KMS-11 (cell line): Measurements from ENCODE around the gene MTTP.

Experiments used
- H2AFZ ChIP-seq: fragments of 200-600 bp; sonication (generic); 2 replicates; pipeline ENCODE4 v1.6.1; 2016; ENCODE audit warnings: antibody characterized with exemption, mixed run types, low read depth
- H3K27ac ChIP-seq: fragments of 200-600 bp; sonication (generic); 2 replicates; pipeline ENCODE4 v1.6.1; 2016; ENCODE audit warnings: mild to moderate bottlenecking, mixed run types
- H3K27me3 ChIP-seq: fragments of 200-600 bp; sonication (generic); 2 replicates; pipeline ENCODE4 v1.6.1; 2017; ENCODE audit warnings: mild to moderate bottlenecking, low read depth, mixed run types, moderate library complexity; ENCODE audit not compliant: insufficient read depth
- H3K36me3 ChIP-seq: fragments of 200-600 bp; sonication (generic); 2 replicates; pipeline ENCODE4 v1.6.1; 2017; ENCODE audit warnings: mild to moderate bottlenecking, mixed run types; ENCODE audit not compliant: insufficient read depth
- H3K4me1 ChIP-seq: fragments of 200-600 bp; sonication (generic); 2 replicates; pipeline ENCODE4 v1.6.1; 2016; ENCODE audit warnings: mild to moderate bottlenecking, low read depth, mixed run types; ENCODE audit not compliant: poor library complexity, severe bottlenecking
- H3K4me2 ChIP-seq: fragments of 200-600 bp; sonication (generic); 2 replicates; pipeline ENCODE4 v1.7.0; 2016; ENCODE audit warnings: mild to moderate bottlenecking, mixed run types
- H3K4me3 ChIP-seq: fragments of 200-600 bp; sonication (generic); IDR thresholded peaks from 2 replicates; pipeline ENCODE4 v1.6.1; 2017; ENCODE audit warnings: low read depth, low read length, mixed read lengths; ENCODE audit not compliant: insufficient read depth
- H3K79me2 ChIP-seq: fragments of 200-600 bp; sonication (generic); 2 replicates; pipeline ENCODE4 v1.6.1; 2016; ENCODE audit warnings: low read depth, mixed run types; ENCODE audit not compliant: insufficient read depth
- H3K9ac ChIP-seq: fragments of 200-600 bp; sonication (generic); 2 replicates; pipeline ENCODE4 v1.6.1; 2016; ENCODE audit warnings: mild to moderate bottlenecking, mixed run types
- H4K20me1 ChIP-seq: fragments of 200-600 bp; sonication (generic); 2 replicates; pipeline ENCODE4 v1.6.1; 2016; ENCODE audit warnings: mild to moderate bottlenecking, mixed run types; ENCODE audit not compliant: insufficient read depth
- CTCF ChIP-seq: fragments of 200-600 bp; sonication (generic); conservative IDR thresholded peaks from 2 replicates; pipeline ENCODE4 v1.6.1; 2017; ENCODE audit warnings: low read depth, mild to moderate bottlenecking, antibody characterized with exemption, low read length, moderate library complexity, mixed read lengths

Gene MTTP

GRCh38 chr4:99649778-99650177 is 75.2 kb downstream of the MTTP start:
- no peak for TF ChIP-seq CTCF
- Histone ChIP-seq H3K4me1 (no peaks in the 10 kb centered on the region), H3K79me2 (no peaks in the 10 kb centered on the region), H2AFZ (no peak overlapping the region), H3K4me2 (no peak overlapping the region), H3K36me3 (no peaks in the 10 kb centered on the region), H3K27me3 (no peaks in the 10 kb centered on the region), H3K27ac (no peak overlapping the region), H3K4me3 (no peak overlapping the region), H3K9ac (no peak overlapping the region), H4K20me1 (no peaks in the 10 kb centered on the region)

DNA sequence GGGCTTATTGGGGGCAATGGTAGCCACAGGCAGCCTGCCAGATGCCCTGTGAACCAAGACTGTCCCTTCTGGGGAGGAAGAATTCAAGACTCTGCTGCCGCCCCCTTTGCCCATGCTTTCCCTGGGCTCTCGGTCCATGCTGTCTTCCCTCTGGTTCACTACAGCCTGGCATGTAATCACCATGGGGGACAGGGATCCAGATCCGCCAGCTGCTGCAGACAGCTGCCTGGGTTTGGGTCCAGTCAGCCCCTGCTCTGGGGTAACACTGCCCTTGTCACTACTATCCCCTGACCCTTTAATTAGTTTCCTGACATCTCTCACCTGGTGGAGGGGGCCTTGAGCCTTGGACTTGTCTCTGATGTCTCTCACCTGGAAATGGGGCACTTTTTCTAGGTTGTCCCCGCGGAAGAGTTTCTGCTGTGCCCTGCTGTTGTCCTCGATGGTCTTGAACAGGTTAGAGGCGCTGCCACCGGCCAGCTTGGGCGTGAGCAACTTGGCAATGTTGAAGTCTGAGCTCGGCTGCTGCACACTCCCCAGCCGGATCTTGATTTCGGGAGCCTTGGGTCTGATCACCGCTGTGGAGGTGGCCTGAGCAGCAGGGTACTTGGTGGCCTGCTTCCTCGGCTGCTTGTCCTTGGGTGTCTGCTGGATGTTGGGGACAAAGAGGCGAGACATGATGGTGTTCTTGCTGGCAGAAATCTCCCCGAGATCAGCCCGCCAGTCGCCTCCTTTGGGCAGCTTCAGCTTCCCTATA is 76.6 kb downstream of the MTTP start:
- Histone ChIP-seq H3K27me3 (no peaks in the 10 kb centered on the region), H3K4me1 (no peaks in the 10 kb centered on the region), H3K9ac (no peak overlapping the region), H4K20me1 (no peaks in the 10 kb centered on the region), H3K4me3 (no peak overlapping the region), H3K27ac (no peak overlapping the region), H3K36me3 (no peaks in the 10 kb centered on the region), H3K4me2 (no peak overlapping the region), H2AFZ (no peak overlapping the region), H3K79me2 (no peaks in the 10 kb centered on the region)
- no peak for TF ChIP-seq CTCF

GRCh38 chr4:99651811-99652485 is 77.3 kb downstream of the MTTP start:
- no peak overlapping the region for H3K4me3 ChIP-seq
- no peaks in the 10 kb centered on the region for H4K20me1 ChIP-seq
- H3K27ac ChIP-seq, result no peak overlapping the region
- H3K27me3 ChIP-seq, result no peaks in the 10 kb centered on the region
- no peak overlapping the region for H2AFZ ChIP-seq
- H3K9ac ChIP-seq, result no peak overlapping the region
- H3K79me2 ChIP-seq, result no peaks in the 10 kb centered on the region
- no peak for TF ChIP-seq CTCF
- H3K4me1 ChIP-seq, result no peaks in the 10 kb centered on the region
- H3K4me2 ChIP-seq, result no peak overlapping the region
- no peaks in the 10 kb centered on the region for H3K36me3 ChIP-seq

DNA sequence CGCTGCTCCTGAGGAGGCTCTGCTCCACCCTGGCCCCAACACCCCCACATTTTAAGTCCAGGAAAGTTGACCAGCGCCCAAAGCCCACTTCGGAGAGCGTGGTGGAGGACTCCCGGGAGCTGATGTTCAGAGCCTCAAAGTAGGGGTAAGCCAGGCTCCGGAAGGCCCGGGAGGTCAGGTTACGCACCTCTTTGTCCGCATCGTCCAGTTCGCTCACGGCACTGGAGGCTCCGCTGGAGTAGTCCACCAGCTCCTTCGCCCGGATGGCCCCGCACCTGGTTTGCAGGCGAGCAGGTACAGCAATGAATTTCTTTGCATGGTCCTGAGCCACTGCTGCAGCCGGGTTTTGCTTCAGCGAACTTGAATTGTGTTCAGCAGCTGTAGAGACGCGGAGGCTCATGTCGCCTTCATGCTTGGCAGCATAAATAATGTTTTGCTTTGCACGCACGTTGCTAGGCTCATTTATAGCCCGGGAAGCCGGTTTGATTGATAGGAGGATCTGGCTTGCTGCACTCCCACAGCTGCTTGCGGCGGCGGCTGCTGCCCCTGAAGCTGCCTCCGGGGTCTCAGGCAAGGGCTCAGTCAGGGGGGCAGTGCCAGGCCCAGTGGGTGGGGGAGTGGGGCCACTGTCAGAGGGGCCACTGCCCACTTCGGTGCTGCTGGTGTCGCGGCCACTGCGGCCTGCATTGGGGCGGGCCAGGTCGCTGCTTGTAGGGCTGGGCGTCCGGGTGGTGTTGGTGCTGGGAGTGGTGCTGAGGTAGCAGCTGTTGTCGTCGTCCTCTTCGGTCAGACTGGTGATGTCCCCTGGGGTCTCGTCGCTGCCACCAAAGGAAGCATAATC is 78.2 kb downstream of the MTTP start:
- Histone ChIP-seq H3K4me3 (no peak overlapping the region), H3K79me2 (no peaks in the 10 kb centered on the region), H3K27ac (no peak overlapping the region), H3K4me1 (no peaks in the 10 kb centered on the region), H3K9ac (no peak overlapping the region), H3K4me2 (no peak overlapping the region), H2AFZ (no peak overlapping the region), H4K20me1 (no peaks in the 10 kb centered on the region), H3K36me3 (no peaks in the 10 kb centered on the region), H3K27me3 (no peaks in the 10 kb centered on the region)
- TF ChIP-seq CTCF, result no peak
